Mesothelial cell of epicardium (in vitro differentiated cells): ENCODE measurements around the gene SKIDA1. TPM values are rescaled to one million over a fixed set of nuclear protein-coding genes. Genes with fewer than 3 reads are reported as not detected.

Source experiments
- DNase-seq, 2 experiments: peaks; one replicate each; pipeline ENCODE4 v3.0.0; 2021; ENCODE audit warnings: low spot score in 2 of 2; ENCODE audit not compliant: unreplicated experiment in 2 of 2
- H3K27ac Mint-ChIP-seq: 2 replicates; pipeline ENCODE4 v1.8.0; 2021; ENCODE audit warnings: mixed read lengths
- H3K27me3 Mint-ChIP-seq: 2 replicates; pipeline ENCODE4 v1.8.0; 2021; ENCODE audit warnings: low read depth, mixed read lengths
- H3K36me3 Mint-ChIP-seq: 2 replicates; pipeline ENCODE4 v1.8.0; 2021; ENCODE audit warnings: mixed read lengths
- H3K4me1 Mint-ChIP-seq: 2 replicates; pipeline ENCODE4 v1.8.0; 2021; ENCODE audit warnings: mixed read lengths
- H3K4me3 Mint-ChIP-seq: 2 replicates; pipeline ENCODE4 v1.8.0; 2021; ENCODE audit warnings: mild to moderate bottlenecking, moderate library complexity, mixed read lengths
- H3K9me3 Mint-ChIP-seq: 2 replicates; pipeline ENCODE4 v1.8.0; 2021; ENCODE audit warnings: mixed read lengths
- CTCF ChIP-seq: fragments of 200-600 bp; sonication (generic); IDR thresholded peaks from one replicate; pipeline ENCODE4 v1.5.0; 2021; ENCODE audit warnings: antibody characterized with exemption; ENCODE audit not compliant: unreplicated experiment
- total RNA-seq: library from RNA; stranded (reverse); gene quantifications from 3 replicates; pipeline ENCODE4 v1.2.1, GENCODE V29; 2021

SKIDA1 gene
- total RNA-seq, 1 donor from 2014 or later, result 9.7 TPM

- Mint-ChIP-seq H3K4me3 (peak overlapping the region; percentile 80), H3K9me3 (no peaks in the 10 kb centered on the region), H3K4me1 (peaks cover 20% of the 10 kb centered on the region), H3K36me3 (peaks cover 10% of the 10 kb centered on the region), H3K27me3 (no peaks in the 10 kb centered on the region), H3K27ac (peak overlapping the region; percentile 88)
- DNase-seq, result peak in 1 of 2 experiments; percentile 69
- TF ChIP-seq CTCF, result no peak
Measured at GRCh38 chr10:21534604-21535493, 9.4 kb upstream of the SKIDA1 start.

DNA sequence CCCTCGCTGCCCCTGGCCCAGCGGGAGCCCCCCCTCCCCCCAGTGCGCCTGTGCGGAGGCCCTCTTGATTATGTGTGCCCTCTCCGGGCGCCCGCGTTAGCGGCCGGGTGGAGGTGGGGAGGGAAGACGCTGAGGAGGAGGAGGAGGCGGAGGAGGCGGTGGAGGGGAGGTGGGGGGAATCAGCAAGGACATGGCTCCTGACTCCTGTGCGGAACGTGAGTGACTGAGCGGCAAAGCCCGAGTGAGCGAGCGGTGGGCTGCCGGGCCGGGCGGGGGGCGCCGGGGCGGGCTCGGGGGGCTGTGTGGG is 8.8 kb upstream of the SKIDA1 start:
- Mint-ChIP-seq H3K9me3 (no peaks in the 10 kb centered on the region), H3K27ac (peak overlapping the region; percentile 87), H3K36me3 (peaks cover 8% of the 10 kb centered on the region), H3K4me3 (peak overlapping the region; percentile 80), H3K27me3 (no peaks in the 10 kb centered on the region), H3K4me1 (peaks cover 23% of the 10 kb centered on the region)
- DNase-seq, result no peak
- TF ChIP-seq CTCF, result no peak

DNA sequence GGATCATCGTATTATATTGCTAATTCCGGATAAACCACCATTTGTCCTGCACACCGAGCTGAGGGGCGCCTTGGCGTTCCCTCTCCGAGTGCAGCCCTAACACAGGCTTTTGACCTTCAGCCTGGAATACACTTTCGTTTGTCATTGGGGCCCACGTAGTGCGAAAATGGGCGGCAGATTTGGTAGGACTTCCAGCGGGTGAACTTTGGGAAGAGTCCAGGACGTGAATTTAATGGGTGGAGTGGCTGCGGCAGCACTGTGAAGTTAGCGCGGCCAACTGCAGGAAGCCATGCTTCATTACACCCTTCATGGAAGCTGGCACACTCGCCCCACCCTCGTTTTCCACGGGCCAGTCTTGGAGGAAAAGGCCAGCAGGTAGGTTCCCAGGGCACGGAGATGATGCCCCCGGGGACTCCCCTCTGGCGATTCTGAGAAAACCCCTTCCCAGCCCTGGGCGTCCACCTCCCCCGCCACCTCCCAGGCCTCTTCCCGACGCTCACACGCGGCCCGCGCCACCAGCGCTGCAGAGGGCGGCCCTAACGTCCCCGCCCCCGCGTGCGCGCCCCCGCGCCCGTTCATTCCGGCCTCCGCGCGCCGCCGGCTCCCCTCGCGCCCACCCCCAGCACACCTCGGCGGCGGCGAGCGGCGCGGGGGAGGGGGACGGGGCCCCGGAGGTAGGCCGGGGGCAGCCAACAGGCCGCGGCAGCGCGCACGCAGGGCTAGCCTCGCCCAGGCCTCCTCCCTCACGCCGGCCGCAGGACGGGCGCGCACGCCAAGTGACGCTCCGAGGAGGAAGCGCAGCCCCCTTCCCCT is 8.2 kb upstream of the SKIDA1 start, which contains the start of gene MLLT10:
Gene MLLT10 (plus strand): TSS at position 766 of the 813 bp plus-strand sequence. CDS start 413 bp downstream, outside the sequence.
- peak; percentile 93 for DNase-seq
- Mint-ChIP-seq H3K9me3 (no peaks in the 10 kb centered on the region), H3K27me3 (no peaks in the 10 kb centered on the region), H3K36me3 (peaks cover 4% of the 10 kb centered on the region), H3K27ac (peak within 1 kb of the TSS; percentile 96), H3K4me3 (peak within 1 kb of the TSS; percentile 80), H3K4me1 (peaks cover 29% of the 10 kb centered on the region)
- no peak for TF ChIP-seq CTCF

DNA sequence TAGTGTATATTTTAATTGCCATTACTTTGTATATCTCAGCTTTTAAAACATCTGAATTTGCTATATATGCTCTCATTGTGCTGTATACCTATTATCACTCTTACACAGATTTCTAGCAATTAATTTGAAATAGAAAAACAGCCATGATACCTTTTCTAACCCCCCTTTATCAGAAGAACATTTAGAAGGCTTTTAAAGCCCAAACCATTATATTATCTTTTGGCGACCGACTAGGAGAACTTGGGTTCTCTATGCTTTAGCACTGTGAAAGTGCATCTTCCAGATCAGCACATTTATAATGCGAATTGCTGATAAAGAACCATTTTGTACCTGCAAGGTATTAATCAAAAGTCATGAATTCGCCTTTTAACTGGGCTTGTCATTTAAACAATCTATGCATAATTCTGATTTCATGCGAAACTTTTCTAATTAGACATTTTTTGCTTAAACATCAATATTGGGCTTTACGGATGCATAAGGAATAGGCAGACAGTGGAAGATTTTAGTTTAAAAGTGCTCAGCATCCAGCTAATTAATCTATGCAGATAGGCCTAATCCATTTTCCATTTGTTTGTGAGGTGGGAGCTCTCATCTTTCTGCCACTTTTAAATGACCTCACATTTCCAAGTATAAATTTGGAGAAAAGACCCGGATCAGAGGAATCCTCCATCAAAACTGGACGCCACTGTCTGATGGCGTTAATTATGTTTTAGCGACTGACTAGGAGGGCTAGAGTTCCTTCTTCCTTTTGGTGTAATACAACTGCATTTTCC is 7.4 kb upstream of the SKIDA1 start:
- Mint-ChIP-seq H3K4me3 (peak overlapping the region; percentile 76), H3K4me1 (peaks cover 37% of the 10 kb centered on the region), H3K27ac (peak overlapping the region; percentile 96), H3K9me3 (no peaks in the 10 kb centered on the region), H3K36me3 (peaks cover 1% of the 10 kb centered on the region), H3K27me3 (no peaks in the 10 kb centered on the region)
- DNase-seq, result no peak
- no peak for TF ChIP-seq CTCF

DNA sequence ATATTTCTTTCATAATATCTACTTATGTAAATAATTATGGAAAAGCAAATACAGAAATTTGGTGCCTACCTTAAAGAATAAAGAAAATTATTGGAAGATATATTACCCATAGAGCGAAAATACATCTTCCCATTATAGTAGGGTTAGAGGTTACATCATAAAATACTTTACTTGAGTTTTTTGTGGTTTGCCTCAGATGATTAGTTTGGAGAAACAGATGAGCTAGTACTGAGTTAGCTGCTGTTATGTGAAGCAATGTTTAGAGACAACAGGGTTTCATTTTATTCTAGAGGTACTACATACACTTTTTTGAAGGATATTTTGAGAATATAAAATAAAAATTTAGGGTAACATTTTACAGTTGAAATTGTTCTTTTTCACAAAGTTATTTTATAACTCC is 5.7 kb upstream of the SKIDA1 start:
- H3K4me3 Mint-ChIP-seq, result no peak overlapping the region
- H3K27ac Mint-ChIP-seq, result no peak overlapping the region
- no peaks in the 10 kb centered on the region for H3K27me3 Mint-ChIP-seq
- DNase-seq, result no peak
- no peaks in the 10 kb centered on the region for H3K36me3 Mint-ChIP-seq
- no peaks in the 10 kb centered on the region for H3K9me3 Mint-ChIP-seq
- peaks cover 40% of the 10 kb centered on the region for H3K4me1 Mint-ChIP-seq
- TF ChIP-seq CTCF, result no peak
